Renal pelvis (tissue), 4 donors: Measurements from ENCODE around the gene TMEM231. TPM values are rescaled to one million over a fixed set of nuclear protein-coding genes. Genes with fewer than 3 reads are reported as not detected.
"Not testable (repeated sequence)": the region's sequence is repeated elsewhere in the genome, so short reads cannot be mapped to it uniquely, and the experiment has no call there.

ENCODE experiments used
- DNase-seq: peaks from one replicate; pipeline ENCODE4 v3.0.0-alpha.2; 2013
- polyA plus RNA-seq, 3 donors: library from polyadenylated mRNA; unstranded; fragments of 120-200 nt; gene quantifications; one replicate each; pipeline ENCODE4 v1.2.1, GENCODE V29; 2013; ENCODE audit not compliant: insufficient read length in 3 of 3

Gene TMEM231
- polyA plus RNA-seq, 3 donors, result 19.8 to 23.4 (median 21.3) TPM

DNA sequence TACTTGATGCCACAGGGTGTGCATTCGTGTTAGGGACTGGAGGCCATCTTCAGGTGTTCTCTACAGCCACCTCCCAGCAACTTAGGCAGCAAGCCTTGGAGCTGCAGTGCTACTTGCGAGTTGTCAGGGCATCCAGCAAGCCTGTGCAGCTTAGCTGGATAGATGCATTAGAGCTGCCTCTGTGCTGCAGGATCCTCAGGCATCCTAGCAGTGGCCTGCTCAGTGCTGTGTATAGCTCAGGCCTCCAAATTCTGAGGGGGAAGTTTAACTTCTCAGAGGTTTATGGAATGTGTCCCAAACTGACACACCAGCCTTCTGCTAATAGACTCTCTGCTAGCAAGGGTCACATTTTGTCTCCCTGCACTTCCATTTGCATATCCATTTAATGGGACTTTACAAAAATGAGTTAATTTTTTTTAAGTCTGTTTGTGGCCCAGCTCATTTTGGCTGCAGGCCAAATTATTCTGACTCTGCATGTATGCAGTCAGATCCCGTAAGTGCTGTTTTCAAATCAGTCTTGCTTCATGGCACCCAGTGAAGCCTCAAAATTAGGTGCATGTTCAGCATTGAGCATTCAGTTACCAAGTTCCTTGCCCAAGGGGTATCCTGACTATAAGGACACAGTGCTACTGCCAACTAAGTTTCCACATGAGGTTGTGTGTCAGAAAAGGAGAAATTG is 17.0 kb upstream of the TMEM231 start:
- no peak for DNase-seq

DNA sequence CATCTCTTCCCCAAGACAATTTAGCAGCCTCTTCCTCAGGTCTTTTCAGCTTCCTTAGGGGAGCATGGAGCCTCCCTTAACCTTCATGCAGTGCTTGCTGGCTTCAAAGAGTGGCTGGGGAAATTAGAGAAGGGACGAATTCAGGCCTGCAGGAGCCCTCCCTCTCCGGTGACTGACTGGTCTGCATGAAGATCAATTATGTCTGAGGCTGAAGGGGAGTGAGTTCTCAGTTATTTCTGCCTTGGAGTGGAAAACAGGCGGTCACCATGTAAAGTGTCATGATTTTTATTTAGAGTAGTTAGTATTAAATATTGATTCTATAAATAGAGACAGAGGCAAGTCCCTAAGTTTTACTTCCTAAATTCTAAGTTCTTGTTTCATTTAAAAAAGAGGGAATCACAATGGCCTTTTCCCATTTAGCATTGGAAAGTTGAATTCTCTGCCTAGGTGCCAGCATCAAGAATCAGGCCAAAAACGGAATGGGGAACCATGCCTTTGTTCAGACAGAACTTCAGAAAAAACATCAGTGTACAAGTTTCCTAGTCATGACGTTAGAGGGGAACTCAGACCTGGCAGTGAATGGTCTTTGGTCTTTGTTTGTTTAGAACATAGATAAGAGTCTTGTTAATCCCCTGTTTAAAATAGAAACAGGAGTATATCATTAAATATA is 14.5 kb upstream of the TMEM231 start:
- DNase-seq, result no peak

DNA sequence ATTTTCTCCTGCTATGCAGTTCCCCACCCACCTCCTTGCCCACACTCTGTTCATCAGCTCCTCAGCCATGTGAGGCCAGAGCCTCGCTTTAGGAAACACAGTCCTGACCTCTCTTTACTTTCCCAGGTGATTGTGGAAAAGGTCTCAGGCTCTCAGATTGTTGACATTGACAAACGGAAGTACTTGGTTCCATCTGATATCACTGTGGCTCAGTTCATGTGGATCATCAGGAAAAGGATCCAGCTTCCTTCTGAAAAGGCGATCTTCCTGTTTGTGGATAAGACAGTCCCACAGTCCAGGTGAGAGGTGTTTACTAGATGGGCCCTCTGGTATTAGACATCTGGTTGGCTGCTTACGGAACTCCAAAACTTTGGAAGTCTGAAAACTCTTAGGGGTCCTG is 11.9 kb upstream of the TMEM231 start:
- no peak for DNase-seq

DNA sequence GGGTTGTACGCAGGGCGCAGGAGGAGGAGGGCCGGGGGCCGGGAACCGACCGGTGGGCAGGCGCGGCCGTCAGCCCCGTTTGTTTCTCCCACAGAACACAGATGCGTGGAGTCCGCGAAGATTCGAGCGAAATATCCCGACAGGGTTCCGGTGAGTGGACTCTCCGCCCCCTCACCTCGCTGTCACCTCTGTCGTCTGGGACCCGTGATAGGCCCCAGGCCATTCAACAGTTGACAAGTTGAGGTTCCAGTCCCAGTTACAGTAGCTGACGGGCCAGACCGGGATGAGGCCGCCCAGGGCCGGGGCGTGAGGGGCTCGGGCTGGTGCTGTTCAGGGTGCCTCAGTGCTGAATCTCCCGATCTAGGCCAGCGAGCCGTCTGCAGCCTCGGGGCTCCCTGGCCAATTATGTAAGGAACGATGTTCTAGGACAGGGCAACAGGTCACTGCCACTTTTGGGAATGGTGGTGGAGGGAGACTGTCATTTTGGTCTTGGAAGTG is 10.8 kb upstream of the TMEM231 start:
- no peak for DNase-seq

DNA sequence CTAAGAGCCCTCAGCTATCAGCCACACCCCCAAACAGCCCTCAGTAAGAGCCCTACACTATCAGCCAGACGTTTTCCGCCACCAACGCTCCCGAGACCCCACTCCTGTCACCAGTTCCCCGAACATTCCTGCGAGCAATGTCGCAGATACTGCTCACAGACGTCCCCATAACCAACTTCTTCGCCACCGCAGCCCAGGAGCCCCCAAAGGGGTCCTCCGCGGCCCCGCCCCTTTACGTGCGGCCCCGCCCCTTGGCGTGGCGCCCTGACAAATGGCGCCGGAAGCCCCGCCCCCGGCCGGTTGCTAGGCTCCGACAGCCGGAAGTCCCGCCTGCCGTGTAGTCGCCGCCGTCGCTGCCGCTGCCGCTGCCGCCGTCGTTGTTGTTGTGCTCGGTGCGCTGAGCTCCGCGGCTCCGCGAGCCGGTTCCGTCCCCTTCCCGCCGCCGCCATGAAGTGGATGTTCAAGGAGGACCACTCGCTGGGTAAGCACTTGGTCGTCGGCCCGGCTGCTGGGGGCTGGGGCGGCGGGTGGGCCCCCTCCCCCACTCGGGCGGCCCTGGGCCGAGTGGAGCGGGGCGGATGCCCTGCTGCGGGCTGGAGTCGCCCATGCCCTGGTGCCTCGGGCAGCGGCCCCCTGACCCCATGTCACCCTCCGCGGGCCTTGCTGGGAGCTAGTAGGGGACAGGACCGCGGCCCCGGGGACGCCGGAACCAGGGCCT is 10.1 kb upstream of the TMEM231 start, which contains the start of gene GABARAPL2:
Gene GABARAPL2 (plus strand): TSS at position 340 of the 718 bp plus-strand sequence. CDS start 108 bp downstream, at position 448.
- peak; percentile 86 for DNase-seq

DNA sequence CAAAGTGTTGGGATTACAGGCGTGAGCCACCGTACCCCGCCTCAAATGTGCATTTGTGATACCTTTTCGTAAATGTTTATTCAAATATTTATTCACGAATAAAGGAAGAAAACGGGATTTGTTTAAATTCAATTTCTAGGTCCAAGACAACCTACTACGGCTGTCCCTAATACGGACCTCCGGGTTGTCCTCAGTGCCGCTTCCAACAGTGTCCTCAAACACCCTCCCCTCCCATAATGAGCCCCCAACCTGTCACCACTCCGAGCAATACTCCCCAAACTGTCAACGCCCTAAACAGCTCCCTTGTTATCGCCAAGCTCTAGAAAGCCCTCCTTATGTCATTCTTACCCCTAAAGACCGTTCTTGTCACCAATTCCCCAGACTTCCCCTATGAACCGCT is 9.6 kb upstream of the TMEM231 start:
- no peak for DNase-seq

DNA sequence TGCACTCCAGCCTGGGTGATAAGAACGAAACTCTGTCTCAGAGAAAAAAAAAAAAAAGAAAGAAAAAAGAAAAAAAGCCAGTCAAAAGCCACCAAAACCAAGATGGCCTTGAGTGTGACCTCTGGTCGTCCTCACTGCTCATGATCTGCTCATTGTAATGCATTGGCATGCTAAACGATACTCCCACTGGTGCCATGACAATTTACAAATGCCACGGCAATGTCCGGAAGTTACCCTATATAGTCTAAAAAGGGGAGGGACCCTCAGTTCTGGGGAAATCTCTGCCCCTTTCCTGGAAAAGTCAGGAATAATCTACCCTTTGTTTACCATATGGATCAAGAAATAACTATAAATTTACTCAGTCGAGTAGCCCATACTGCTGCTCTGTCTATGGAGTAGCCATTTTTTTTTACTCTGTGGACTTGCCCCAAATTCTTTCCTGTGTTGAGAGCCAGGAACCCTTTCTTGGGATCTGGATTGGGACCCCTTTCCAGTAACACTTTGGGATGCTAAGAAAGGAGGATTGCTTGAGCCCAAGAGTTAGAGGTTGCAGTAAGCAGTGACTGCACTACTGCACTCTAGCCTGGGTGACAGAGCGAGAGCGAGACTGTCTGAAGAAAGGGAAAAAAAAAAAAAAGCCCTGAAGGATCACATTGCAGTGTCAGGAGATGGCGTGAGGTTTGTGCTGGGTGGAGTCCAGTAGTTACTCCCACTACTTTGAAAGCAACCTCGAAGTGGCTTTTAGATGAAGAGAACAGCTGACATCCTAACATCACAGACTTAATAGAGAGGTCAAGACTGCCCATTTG is 3.7 kb upstream of the TMEM231 start:
- DNase-seq, result no peak

DNA sequence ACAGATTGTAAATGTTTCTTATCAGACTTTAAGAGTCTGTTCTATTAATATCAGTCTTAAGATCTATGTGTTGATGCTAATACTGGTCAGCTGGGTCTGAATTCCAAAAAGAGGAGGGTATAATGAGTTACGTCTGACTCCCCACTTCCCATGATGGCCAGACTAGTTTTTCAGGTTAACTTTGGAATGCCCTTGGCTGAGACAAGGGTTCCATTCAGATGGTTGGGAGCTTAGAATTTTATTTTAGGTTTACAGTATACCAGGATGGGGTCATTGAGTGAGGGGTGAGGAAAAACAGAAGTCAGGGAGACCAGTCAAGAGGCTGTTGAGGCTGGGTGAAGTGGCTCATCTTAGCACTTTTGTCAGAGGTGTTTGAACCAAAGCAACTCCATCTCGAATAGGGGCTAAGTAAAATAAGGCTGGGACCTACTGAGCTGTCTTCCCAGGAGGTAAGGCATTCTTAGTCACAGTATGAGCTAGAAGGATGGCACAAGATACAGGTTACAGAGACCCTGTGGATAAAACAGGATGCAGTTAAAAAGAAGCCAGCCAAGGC is 2.9 kb upstream of the TMEM231 start:
- no peak for DNase-seq

DNA sequence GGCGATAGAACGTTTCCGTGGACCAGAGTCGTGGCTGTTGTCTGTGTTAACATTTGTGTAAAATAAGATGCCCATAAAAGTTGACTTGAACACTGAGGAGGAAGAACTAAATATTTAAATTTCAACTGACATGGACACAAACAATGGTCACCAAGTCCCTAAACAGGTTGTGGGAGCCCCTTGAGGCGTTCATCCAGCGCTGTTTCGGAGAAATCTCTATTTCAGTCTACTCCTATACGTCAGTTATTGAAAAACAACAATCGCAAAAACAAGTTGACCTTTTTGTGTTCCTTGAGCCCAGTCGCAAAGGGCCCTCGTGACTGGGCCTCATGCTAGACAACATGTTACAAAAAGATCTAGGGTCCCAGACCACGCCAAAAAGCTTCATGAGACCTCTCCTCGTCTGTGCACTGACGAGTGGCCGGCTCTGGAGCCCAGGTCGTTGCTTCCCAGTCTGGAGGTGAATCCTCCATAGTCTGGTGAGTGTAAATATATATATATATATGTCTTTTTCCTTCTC is 439 bp upstream of the TMEM231 start:
- DNase-seq, result no peak

DNA sequence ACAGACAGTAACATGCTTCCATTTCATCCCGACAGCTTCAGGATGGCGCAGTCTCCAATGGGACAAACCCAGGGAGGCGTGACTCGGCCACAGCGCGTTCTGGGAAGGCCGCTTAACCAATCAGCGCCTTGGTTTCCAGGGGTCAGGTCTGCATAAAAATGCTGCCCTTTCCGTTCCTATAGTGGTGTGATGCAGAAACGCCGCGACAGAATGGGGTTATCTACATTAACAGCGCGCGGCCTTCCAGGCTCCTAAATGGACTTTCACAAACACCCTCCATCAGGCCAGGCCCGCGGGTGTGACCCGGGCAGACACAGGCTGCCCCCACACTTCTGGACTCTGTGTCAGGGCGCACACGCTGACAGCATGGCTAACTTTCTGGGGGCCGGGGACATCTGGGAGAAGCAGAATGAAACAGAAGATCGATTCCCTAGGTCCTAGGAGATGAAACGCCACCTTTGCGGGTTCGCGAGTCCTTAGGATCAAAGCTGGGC is 792 bp downstream of the TMEM231 start:
- DNase-seq, result peak; percentile 91

DNA sequence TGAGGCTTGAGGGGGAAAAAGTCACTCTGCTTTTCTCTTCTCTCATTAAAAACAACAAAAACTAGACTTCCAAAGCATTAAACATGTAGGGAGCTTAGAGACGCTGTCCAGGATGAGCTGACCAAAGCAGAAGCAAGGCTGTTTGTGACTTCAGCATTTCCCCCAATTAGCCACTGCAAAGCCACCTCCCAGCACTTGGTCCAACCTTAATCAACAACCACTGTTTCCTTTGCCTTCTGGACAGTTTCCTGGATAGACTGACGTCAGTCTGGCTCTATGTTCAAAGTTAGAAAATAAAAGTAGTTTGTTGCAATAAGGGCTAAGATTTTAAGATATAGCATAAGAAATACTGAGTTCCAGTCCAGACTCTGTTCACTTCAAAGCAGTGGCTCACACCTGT is 3.1 kb downstream of the TMEM231 start:
- DNase-seq, result no peak

DNA sequence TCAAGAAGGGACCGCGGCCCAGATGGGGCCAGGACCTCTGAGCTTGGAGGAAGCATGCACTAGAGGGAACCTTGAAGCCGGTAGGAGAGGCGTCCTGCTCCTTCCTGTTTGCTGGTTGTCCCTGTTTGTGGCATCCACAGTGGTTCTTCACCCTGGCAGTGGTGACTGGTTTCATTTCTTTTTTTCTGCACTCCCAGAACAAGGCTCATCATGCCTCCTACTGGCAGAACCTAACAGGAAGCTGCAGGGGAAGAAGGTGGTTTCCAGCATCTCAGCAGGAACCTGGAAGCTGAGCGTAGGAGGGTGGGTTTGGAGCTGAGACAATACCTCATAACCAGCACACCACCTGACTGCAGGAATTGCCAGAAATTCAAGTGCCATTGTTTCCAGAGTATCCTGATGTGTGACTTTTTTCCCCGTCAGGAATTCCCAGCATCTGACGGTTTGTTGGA is 5.8 kb downstream of the TMEM231 start:
- no peak for DNase-seq

DNA sequence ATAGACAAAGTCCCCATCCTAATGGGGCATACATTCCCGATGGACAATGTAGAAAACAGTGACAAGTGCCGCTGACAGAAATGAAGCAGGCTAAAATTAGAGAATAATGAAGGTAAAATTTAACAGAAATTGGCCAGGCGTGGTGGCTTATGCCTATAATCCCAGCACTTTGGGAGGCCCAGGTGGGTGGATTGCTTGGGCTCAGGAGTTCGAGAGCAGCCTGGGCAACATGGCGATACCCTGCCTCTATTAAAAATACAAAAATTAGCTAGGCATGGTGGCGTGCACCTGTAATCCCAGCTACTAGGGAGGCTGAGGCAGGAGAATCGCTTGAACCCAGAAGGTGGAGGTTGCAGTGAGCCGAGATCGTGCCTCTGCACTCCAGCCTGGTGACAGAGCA is 7.6 kb downstream of the TMEM231 start:
- not testable (repeated sequence) for DNase-seq

DNA sequence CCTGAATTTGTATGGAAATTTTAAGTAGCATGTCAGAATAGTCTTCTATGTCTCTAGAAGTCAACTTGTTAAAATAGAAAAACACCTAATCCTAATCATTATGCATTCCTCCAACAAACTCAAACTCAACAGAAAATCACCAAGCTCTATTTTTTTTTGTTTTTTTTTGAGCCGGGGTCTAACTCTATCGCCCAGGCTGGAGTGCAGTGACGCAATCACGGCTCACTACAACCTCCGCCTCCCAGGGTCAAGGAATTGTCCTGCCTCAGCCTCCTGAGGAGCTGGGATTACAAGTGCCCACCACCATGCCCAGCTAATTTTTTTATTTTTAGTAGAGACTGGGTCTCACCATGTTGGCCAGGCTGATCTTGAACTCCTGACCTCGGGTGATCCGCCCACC is 9.8 kb downstream of the TMEM231 start:
- DNase-seq, result no peak

DNA sequence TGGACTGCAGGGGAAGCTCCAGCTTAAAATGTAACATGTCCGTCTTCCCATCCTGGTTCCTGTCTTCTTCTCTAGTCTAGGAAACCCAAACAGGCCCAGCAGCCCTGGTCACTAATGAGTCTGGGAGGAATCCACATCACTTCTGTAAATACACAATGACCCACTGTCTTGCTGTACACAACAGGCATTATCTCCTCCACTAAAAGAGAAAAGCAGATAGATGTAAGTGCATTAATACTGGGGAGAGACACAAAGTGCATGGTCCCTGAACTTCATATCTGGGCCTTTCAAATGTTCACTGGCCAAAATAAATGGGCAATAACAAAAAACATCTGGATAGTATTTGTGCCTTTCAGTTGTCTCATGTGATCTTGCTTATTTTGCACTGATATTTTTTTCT is 10.2 kb downstream of the TMEM231 start:
- DNase-seq, result not testable (repeated sequence)

DNA sequence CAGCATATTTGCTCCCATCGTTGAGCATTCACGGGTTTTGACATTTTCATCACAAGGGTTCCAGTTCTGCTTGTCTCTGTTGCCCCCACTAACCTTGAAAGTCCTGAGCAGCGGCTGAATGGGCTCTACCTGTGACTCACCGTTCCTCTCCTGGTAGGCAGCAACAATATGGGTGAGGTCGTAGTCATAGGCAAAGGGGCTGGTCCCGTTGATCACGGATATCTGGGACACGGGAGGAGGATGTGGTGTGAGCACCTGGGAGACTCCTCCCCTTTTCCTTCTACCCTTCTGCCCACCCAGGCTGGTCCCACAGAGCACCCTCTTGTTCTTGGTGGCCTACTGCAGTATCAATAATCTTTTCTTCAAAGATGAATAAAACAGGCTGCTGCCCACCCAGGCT is 13.6 kb downstream of the TMEM231 start:
- not testable (repeated sequence) for DNase-seq

DNA sequence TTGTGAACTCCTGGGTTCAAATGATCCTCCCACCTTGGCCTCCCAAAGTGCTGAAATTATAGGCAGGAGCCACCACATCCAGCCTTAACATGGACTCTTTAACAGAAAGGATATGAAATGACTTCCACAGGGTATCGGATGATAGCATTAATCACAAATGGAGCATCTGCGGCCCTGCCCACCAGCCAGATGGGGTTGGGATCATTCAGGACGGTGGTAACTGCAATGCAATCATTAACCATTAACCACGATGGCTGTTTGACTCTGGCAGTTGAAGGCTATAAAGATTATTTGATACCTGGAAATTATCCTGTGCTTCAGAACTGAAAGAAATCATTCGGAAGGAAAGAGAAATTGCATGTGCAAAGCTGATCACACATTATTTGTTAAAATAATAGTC is 14.8 kb downstream of the TMEM231 start:
- DNase-seq, result no peak

DNA sequence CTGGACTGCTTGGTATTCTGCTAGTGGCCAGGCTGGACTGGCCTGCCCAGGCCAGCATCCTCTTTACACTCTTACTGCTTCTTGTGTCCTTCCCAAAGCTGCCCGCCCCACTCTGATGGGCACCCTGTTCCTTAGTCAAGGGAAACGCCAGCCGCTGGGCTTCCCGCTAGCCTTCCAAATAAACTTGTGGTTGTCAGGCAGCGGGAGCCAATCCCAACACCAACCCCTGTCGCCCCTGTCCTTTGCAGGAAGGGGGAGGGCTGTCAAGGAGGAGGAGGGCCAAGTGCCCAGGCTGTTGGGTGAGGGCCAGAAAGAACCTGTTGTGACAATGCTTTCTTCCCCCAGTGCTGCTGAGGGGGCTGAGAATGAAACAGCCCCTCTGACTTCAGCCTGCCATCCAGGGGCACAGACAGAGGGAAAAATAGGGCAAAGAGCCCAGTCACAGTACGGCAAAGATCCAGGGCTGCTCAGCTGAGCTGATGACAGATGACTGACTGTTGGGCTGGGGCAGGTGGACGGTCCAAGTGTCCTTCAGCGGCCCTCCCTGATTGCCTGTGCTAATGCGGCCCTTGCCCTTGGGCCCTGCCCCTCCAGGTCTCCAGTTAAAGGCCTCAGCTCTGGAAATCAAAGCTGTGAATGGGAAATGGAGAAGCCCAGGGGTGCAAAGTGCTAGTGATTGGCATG is 17.0 kb downstream of the TMEM231 start:
- not testable (repeated sequence) for DNase-seq

DNA sequence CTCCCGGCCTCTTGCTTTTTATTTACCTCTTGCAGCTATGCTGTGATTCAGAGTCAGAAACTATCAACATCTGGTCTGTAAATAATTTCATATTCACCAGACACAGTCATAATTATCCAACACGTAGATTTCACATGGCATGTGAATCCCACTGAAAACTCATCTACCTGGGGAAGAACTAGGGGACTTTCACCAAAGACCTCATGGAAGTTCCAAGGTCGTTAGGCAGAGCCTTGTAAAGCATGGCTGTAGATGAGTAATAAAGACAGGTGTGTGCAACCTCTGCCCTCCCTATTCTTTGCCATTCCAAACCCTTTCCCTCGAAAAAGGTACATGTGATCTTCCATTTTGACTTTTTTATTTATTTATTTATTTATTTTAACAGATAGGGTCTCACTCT is 18.3 kb downstream of the TMEM231 start:
- DNase-seq, result no peak

DNA sequence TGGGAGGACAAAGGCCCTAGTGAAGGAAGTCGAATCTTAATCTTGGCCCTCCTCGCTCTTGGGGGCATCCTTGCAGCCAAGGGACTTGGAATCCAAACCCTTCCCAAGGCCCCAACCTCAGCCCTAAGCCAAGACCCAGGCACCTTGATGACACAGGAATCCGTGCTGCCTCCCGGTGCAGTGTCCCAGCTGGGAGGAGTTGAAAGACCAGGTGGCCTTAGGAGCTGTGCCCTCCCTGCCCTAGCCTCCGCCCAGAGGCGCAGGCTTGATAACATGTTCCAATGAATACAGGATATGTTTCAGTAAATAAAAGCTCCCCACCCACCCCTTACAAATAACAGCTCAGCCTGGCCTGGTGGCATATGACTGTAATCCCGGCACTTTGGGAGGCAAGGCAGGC is 20.2 kb downstream of the TMEM231 start, which contains the start of gene CHST5:
Gene CHST5 (minus strand): TSS at position 208 of the 400 bp plus-strand sequence. CDS start 5,724 bp downstream, outside the sequence.
- no peak for DNase-seq
